Right kidney (tissue), 9 donors: ENCODE data around the gene TMEM107.
"Not testable (repeated sequence)": the region's sequence is repeated elsewhere in the genome, so short reads cannot be mapped to it uniquely, and the experiment has no call there.

Source experiments
- DNase-seq: peaks from one replicate; pipeline ENCODE4 v3.0.0-alpha.2; 2016
- long read RNA-seq, 8 donors: transcript quantifications; one replicate each; lab custom pipeline, GENCODE V29; 2026

The TMEM107 gene
- long read RNA-seq, donor 1, transcript TMEM107-205 (2 exons, 1,210 nt) = major isoform, 11 of 21 reads
- long read RNA-seq, donor 1, transcript TMEM107-204 (5 exons, 747 nt) = minor isoform, 6 of 21 reads
- long read RNA-seq, donor 1, partial matches to known transcripts = 0 of 21 reads
- long read RNA-seq, donor 1, other reads (novel, unspliced or antisense) = 0 of 21 reads
- long read RNA-seq, donor 2, transcript TMEM107-205 (2 exons, 1,210 nt) = major isoform, 7 of 14 reads
- long read RNA-seq, donor 2, transcript TMEM107-204 (5 exons, 747 nt) = minor isoform, 6 of 14 reads
- long read RNA-seq, donor 2, partial matches to known transcripts = 0 of 14 reads
- long read RNA-seq, donor 2, other reads (novel, unspliced or antisense) = 0 of 14 reads
- long read RNA-seq, donor 3, transcript TMEM107-205 (2 exons, 1,210 nt) = major isoform, 5 of 7 reads
- long read RNA-seq, donor 3, partial matches to known transcripts = 0 of 7 reads
- long read RNA-seq, donor 3, other reads (novel, unspliced or antisense) = 0 of 7 reads
- long read RNA-seq, donor 4, transcript TMEM107-205 (2 exons, 1,210 nt) = major isoform, 7 of 13 reads
- long read RNA-seq, donor 4, partial matches to known transcripts = 0 of 13 reads
- long read RNA-seq, donor 4, other reads (novel, unspliced or antisense) = 0 of 13 reads
- long read RNA-seq, donor 5, transcript TMEM107-204 (5 exons, 747 nt) = minor isoform, 6 of 15 reads
- long read RNA-seq, donor 5, transcript TMEM107-205 (2 exons, 1,210 nt) = major isoform, 9 of 15 reads
- long read RNA-seq, donor 5, partial matches to known transcripts = 0 of 15 reads
- long read RNA-seq, donor 5, other reads (novel, unspliced or antisense) = 0 of 15 reads
- long read RNA-seq, donor 6, transcript TMEM107-205 (2 exons, 1,210 nt) = major isoform, 10 of 19 reads
- long read RNA-seq, donor 6, transcript TMEM107-204 (5 exons, 747 nt) = minor isoform, 8 of 19 reads
- long read RNA-seq, donor 6, partial matches to known transcripts = 0 of 19 reads
- long read RNA-seq, donor 6, other reads (novel, unspliced or antisense) = 0 of 19 reads
- long read RNA-seq, donor 7 = 0 reads
- long read RNA-seq, donor 8, transcript TMEM107-204 (5 exons, 747 nt) = major isoform, 7 of 12 reads
- long read RNA-seq, donor 8, partial matches to known transcripts = 0 of 12 reads
- long read RNA-seq, donor 8, other reads (novel, unspliced or antisense) = 0 of 12 reads

DNA sequence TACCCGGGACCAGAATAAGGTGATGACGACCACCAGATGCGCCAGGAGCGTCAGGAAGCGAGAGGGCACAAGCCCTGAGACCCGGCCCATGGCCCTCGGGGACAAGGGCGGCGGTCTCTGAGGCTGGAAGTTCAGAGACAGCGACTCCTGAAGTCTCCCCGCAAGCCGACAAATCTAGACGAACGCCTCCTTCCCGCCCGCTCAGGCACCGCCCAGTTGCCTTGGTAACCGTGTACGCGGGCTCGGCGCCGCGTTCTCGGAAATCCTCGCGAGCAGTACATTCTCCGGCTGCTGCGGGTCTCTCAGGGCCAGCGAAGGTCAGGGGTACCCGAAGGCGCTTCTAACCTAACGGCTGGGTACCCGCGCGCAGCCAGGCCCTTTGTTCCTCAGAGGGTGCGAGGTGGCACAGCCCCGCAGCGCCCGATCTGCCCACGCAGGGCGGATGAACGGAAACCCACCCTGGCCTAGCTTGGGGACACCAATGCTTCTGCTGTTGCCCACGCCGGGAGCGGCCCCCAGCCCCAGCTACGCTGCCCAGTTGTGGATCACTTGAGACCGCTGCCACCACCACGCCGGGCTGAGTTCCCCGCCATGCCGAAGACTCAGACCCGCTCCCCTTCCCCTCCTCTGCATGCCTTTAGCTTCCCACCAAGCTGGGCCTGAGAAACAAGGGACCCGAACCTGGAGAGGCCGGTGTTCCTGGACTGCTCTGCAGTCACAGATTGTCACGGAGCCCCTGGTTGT lies at the start of gene TMEM107:
Gene TMEM107, minus strand, starts transcription at position 184 of the 744 bp plus-strand sequence. Its CDS starts 94 bp downstream, at position 90.
- DNase-seq = peak; percentile 93

DNA sequence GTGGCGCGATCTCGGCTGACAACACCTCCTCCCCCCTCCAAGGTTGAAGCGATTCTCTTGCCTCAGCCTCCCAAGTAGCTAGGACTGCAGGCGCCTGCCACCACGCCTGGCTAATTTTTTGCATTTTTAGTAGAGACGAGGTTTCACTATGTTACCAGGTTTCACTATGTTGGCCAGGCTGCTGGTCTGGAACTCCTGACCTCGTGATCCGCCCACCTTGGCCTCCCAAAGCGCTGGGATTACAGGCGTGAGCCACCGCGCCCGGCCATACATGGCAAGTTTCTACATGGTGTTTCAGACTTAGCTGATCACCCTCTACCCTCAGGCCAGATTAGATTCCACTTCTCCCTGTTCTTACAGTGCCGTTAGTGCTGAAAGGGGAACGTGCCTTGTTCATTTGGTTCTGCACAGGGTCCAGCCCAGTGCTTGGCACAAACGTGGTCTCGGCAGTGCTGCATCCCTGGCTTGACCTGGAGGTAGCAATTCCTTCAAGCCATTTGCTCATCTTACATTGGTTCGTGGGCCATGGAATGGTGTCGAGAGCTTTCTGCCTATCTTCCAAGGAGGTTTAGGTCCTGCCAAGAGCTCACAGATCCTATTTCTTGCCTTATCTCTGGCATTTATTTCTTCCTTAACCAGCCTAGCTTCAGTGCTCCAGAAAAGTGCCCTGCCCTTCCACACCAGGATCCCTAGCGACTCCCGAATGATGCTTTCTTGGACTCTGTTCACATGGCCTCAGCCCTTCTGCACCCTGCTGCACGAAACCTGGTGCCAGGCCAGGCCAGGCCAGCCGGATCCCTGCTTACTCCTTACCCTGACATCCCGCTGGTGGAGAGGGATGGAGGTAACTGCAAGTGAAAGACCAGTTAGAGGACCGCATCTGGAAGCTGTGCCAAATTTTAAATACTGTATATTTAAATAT lies 49.0 kb upstream of the TMEM107 start:
- DNase-seq = no peak

DNA sequence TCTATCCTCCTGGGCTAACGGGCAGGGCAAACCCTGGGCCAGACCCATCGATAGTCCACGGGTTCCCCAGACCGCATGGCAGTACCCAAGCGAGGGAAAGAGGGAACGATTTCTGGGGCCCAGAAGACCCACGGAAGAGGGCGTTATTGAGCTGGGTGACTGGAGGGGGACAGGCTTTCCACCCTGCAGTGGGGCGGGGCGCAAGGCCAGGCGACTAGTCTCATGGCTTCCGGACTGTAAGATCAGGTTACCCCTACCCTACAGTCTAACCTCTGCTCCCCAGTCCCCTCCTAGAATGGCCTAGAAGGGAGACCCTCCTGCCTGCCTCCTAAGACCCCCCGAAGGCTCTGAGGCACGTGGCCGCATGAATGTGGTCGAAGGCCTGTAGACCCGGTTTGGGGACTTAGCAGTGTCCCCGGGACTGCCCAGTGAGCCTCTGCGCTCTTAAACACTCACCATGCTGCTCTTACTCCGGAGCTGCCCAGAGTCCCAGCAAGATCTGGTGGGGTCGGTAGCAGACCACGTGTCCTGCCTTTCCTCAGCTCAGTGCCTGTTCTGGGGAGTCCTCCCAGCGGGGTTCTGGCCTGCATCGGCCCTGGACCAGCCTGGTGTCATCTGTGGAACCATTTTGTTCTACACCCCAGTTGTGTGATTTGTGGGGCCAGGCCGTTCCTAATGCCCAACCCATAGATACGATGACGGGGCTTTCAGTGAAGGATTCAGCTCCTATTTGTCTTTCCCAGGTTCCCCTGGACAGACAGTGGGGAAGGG lies 47.4 kb upstream of the TMEM107 start:
- DNase-seq = no peak

DNA sequence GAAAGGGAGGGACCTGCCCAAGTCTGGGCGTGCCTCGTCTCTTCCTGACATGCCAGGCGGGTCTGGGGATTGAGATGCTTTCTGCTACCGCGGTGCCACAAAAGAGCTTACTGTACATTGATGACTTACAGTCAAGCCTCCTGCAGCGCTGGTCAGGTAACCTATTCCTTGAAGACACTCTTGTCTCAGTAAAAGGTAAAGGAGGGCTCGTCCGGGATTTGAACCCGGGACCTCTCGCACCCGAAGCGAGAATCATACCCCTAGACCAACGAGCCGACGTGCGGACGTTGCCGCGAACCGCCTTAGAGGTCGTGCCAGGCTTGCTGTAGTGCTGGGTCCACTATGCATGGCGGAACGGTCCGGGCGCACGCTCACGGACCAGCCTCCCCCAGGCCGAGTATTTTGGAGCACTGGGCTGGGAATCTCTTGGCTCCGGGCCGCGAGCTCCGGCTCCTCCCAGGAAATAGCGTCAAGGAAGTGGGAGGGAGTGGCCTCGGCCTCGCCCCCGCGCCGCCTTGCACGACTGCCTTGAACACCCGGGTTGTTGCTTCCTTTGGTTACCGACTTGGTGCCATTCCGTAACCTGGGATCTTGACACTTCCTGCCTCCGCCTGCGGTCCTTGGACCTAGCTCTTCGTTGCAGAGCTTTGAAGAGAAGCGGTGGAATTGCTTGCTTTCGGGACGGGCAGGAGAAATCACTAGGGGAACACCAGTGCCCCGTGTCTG lies 46.6 kb upstream of the TMEM107 start:
- DNase-seq = peak; percentile 94

DNA sequence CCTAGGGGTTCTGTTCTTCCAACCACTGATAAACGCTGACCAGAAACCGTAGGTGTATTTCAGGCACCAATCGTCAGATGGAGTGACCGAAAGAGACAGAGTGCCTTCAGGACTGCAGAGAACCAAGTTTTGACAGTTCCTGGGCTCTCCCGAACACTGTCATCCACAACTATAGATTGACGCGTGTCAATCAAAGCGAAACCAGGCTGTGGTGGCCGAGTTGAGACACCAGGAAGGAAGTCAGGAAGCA lies 46.1 kb upstream of the TMEM107 start:
- DNase-seq = no peak

DNA sequence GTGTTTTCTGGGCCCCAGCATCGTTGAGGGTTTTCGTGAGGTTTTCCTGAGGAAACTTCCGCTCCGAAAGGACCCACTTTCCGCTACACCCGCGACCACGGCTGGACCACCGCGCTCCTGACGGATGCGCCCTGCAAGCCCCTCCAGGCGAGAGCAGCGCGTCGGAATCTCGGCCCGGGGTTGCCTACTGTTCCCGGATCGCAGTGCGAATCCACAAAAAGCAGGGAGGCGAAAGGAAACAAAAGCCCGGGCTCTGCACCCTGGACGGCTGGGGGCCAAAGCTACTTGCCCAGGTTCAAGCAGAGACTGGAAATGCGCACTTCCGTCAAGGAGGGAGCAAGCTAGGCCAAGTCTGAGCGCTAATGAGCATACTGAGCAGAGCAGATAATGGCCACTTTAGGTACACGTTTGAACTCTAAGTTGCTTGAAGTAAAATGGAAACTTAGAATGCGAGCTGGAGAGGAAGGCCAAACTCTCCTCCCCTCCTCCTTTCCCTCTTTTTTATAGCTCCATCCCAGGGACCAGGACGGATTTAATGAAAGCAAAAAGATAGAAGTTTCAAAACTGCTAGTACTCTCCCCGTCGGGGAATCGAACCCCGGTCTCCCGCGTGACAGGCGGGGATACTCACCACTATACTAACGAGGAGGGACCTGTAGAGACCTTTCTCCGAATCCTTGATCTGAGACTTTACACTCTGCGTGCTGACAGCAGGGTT lies 45.6 kb upstream of the TMEM107 start:
- DNase-seq = peak; percentile 98

DNA sequence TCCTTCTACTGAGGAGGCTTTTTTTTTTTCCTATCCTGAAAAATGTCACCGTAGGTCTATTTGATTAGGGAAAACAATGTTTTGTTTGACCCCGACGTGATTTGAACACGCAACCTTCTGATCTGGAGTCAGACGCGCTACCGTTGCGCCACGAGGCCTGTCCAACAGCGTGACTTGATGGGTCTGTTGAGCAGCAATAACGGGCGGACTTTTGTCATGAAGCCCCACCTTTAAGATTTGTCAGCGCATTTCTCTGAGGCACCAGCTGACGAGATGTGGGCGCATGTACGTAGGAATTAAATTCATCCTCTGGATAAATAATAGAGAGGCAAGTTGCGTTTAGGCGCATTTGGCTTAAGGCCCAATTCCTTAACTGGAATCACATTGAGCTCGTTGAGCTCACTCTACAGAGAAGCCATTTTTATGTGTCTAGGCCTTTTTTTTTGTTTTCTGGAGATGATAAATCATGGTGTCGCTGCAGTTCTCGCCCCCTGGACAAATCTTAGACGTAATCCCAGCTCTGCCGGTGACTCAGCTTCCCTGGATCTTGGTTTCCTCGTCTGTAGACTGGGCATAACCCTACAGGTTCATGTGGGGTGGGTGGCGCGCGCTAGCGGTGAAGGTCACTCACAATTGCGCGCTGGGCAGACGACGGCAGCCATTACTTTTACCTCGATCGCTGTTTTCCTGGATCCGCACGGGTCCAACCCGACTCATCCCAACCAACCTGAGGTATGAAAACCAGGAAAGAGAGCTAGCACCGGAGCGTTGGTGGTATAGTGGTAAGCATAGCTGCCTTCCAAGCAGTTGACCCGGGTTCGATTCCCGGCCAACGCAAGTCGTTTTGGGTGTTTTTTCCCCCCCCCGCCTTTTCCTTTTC lies 44.8 kb upstream of the TMEM107 start:
- DNase-seq = peak; percentile 95

DNA sequence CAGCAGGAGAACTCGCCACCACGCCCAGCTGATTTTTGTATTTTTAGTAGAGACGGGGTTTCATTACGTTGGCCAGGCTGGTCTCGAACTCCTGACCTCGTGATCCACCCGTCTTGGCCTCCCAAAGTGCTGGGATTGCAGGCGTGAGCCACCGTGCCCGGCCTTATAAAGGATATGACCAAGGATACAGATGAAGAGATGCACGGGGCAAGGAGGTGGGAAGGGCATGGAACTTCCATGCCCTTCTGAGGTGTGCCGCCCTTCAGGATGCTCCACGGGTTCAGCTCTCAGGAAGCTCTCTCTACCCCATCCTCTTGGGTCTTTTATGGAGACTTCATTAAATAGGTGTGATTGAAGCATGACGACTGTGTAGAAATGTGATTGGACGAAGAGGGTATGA lies 37.8 kb upstream of the TMEM107 start:
- not testable (repeated sequence) for DNase-seq

DNA sequence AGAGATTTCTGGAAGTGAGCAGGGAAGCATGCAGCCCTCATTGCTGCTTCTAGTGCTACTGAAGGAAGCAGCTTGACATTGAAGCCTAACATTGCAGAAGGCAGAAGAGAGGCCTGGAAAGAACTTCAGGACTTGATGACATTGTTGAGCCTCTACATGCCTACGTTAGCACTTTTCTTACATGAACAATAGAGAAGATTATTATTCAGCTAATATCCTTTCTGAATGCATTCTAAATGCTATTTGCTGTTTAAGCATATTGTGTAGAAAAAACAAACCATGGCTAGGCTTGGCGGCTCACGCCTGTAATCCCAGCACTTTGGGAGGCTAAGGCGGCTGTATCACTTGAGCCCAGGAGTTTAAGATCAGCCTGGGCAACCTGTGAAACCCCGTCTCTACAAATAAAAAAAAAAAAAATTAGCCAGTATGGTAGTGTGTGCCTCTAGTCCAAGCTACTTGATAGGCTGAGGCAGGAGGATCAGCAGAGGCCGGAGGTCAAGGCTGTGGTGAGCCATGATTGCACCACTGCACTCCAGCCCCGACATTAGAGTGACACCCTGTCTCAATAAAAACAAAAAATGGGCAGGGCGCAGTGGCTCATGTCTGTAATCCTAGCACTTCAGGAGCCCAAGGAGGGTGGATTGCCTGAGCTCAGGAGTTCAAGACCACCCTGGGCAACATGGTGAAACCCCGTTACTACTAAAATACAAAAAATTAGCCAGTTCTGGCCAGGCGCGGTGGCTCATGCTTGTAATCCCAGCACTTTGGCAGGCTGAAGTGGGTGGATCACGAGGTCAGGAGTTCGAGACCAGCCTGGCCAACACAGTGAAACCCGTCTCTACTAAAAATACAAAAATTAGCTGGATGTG lies 36.4 kb upstream of the TMEM107 start:
- no peak for DNase-seq

DNA sequence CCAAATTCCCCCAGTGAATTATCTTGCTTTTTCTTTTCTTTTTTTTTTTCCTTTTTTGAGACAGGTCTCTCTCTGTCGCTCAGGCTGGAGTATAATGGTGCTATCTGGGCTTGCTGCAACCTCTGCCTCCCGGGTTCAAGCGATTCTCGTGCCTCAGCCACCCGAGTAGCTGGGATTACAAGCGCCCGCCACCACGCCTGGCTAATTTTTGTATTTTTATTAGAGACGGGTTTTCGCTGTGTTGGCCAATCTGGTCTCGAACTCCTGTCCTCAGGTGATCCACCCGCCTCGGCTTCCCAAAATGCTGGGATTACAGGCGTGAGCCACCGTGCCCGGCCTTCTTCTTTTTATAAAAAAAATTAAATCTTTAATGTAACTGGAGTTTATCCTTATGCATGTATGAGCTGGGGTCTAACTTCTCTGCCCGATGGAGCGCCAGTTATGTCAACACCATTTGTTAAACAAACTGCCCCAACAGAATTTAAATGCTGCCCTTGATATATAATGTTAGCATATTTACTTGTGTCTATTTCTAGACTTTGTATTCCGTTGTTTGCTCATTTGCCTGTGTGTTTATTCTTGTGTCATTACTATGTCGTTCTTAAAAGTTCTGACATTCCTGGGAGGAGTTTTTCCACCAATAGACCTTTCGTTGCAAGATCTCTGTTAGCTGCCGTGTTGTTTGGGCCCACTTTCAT lies 34.7 kb upstream of the TMEM107 start:
- no peak for DNase-seq

DNA sequence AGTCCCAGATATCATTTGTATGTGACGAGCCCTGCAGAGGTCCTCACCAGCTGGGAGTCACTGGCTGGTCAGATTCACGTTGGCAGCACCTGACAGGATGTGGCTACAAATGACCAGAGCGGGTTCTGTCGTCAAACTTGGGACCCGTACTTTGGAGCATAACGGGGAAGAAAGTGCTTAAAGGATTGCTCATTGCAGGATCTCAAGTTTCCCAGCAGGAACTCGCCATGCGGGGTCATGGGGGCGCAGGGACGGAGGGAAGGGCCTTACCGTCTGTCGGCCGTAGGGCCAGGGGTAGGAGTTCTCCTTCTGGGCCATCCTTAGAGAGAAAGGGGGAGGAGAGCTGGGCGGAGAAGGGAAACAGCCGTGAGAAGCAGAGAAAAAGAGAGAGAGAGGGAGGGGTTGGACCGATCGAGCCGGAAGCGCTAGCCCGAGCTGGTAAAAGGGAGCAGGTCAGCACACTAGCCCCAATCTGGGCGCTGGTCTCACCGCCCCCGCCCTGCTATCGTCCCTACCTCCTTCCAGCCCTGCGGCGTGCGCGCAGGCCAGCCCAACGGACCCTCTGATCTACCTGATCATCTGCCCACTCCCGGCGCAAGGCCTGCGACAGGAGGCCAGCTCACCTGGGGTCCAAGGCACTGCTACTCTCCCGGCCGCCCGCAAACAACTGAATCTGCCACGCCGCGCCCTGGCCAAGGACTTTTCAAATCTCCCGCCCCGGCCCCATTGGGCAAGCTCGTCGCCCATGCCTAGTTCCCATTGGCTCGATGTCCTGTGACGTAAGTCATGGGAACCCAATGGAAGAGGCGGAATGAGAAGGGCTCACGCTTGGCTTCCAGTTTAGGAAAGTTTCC lies 34.0 kb upstream of the TMEM107 start, which contains the start of gene AURKB:
Gene AURKB, minus strand, starts transcription at position 669 of the 854 bp plus-strand sequence. Its CDS starts 351 bp downstream, at position 318.
- peak; percentile 87 for DNase-seq

DNA sequence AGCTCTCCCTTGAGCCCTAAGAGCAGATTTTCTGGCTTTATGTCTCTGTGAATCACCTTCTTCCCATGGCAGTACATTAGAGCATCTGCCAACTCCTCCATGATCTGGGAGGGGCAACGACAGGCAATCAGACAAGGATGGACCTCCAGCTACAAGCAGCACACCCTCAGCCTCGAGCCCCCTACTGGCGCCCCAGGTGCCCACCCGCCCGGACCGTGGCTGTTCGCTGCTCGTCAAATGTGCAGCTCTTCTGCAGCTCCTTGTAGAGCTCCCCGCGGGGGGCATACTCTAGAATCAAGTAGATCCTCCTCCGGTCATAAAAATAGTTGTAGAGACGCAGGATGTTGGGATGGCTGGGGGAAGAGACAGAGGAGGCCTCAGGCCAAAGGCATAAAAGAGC lies 30.4 kb upstream of the TMEM107 start:
- DNase-seq = no peak

DNA sequence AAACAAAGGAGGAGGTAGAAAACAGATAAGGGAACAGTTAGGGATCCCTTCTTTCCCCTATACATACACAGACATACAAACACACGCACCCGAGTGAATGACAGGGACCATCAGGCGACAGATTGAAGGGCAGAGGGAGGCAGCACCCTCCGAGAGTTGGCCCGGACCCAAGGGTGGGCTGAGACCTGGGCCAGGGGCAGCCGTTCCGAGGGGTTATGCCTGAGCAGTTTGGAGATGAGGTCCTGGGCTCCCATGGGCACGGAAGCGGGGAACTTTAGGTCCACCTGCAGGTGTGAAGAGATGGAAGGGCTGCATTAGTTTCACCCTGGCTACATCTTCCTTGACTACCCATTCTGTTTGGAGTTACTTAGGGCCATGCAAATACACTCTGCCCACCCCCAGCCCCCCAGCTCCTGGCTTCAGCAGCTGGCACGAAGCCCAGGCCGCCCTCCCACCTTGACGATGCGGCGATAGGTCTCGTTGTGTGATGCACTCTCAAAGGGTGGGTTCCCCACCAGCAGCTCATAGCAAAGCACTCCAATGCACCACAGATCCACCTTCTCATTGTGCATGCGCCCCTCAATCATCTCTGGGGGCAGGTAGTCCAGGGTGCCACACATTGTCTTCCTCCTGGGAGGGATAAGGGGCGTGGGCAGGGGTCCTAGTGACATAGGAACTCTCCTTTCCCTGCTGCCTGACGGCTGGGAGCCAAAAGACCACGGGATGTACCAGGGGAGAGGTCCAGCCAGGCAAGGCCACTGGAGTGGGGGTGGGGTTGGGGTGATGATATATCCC lies 28.8 kb upstream of the TMEM107 start:
- DNase-seq = no peak
